M059J (cell line): ENCODE data around the gene RALGAPA1. TPM values are rescaled to one million over a fixed set of nuclear protein-coding genes. Genes with fewer than 3 reads are reported as not detected.

Experiments used
- DNase-seq: peaks from one replicate; pipeline ENCODE4 v3.0.0-alpha.2; 2012; ENCODE audit warnings: low read depth
- total RNA-seq: library from RNA; depleted of rRNA; stranded (reverse); fragments of >200 nt; shearing (Covaris generic); gene quantifications from 2 replicates; pipeline ENCODE4 v1.2.3, GENCODE V29; 2014

RALGAPA1 gene
- total RNA-seq, 1 experiment from 2014 or later, result 13.4 TPM

DNA sequence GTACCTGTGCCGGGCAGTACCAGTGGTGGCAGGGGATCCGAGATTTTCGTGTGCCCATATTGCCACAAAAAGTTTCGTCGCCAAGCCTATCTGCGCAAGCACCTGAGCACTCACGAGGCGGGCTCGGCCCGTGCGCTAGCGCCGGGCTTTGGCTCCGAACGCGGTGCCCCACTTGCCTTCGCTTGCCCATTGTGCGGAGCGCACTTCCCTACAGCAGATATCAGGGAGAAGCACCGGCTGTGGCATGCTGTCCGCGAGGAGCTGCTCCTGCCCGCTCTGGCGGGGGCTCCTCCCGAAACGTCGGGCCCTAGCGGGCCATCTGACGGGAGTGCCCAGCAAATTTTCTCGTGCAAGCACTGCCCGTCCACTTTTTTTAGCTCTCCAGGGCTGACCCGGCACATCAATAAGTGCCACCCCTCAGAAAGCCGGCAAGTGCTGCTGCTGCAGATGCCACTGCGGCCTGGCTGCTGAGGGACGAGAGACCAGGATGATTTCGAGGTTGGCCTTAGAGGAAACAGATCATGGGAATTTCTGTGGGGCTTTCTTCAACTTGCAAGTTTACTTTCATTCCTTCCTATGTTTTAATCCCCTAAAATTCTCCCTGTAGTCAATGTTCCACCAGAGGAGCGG is 273.5 kb downstream of the RALGAPA1 start:
- DNase-seq, result no peak

- DNase-seq, result peak; percentile 66
Measured at GRCh38 chr14:35534873-35535482, 274.1 kb downstream of the RALGAPA1 start.

DNA sequence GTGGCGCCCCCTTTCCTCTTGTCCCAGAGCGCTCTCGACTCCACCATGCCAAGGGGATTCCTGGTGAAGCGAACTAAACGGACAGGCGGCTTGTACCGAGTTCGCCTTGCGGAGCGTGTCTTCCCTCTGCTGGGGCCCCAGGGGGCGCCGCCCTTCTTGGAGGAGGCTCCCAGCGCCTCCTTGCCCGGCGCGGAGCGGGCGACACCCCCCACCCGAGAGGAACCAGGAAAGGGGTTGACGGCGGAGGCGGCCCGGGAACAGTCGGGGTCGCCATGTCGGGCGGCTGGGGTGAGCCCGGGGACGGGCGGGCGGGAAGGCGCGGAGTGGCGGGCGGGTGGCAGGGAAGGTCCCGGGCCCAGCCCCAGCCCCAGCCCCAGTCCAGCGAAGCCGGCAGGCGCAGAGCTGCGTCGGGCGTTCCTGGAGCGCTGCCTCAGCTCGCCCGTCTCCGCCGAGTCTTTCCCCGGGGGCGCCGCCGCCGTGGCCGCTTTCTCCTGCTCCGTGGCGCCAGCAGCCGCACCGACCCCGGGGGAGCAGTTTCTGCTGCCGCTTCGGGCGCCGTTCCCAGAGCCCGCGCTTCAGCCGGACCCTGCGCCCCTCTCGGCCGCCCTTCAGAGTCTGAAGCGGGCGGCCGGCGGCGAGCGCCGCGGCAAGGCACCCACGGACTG is 274.8 kb downstream of the RALGAPA1 start:
- DNase-seq, result peak; percentile 47

GRCh38 chr14:35533357-35534207 is 275.5 kb downstream of the RALGAPA1 start, which contains the start of gene INSM2:
Gene INSM2, plus strand, starts transcription at chr14:35534164. Its CDS starts 89 bp downstream, at chr14:35534253.
- peak; percentile 67 for DNase-seq

GRCh38 chr14:35532783-35533356 is 276.2 kb downstream of the RALGAPA1 start:
- DNase-seq, result no peak

- DNase-seq, result no peak
Measured at GRCh38 chr14:35531960-35532747, 276.9 kb downstream of the RALGAPA1 start.

GRCh38 chr14:35526962-35527361 is 282.1 kb downstream of the RALGAPA1 start:
- DNase-seq, result no peak

DNA sequence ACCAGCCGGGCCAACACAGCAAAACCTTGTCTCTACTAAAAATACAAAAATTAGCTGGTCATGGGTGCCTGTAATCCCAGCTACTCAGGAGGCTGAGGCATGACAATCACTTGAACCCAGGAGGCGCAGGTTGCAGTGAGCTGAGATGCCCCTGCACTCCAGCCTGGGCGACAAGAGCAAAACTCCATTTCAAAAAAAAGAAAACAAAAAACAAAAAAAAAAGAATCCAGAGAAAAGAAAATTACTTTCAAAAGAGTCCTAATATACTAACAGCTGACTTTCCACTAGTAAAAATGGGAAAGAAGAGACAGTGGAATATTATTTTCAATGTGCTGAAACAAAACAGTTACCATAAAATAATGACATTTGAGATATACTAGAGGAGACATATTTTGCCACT is 283.4 kb downstream of the RALGAPA1 start:
- no peak for DNase-seq

DNA sequence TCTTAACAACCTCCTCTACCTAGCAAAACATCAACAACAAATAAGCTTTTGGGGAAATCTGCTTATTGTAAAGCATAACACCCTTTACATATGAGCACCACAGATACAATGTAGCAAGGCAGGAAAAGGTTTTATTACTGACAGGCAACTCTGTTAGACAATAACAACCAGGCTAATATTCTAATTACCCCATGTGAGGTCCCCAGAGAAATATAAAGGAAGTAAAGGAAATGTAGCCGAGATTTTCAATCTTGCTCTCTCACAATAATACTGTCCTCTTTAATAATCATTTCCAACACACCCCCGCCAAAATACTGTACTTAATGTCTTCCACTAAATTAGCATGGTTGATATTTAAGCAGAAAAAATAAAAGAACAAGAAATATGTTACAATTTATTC is 289.1 kb downstream of the RALGAPA1 start:
- DNase-seq, result no peak

GRCh38 chr14:35515916-35516315 is 293.2 kb downstream of the RALGAPA1 start:
- DNase-seq, result no peak

GRCh38 chr14:35512765-35513164 is 296.3 kb downstream of the RALGAPA1 start:
- no peak for DNase-seq

GRCh38 chr14:35509846-35510245 is 299.2 kb downstream of the RALGAPA1 start:
- no peak for DNase-seq

DNA sequence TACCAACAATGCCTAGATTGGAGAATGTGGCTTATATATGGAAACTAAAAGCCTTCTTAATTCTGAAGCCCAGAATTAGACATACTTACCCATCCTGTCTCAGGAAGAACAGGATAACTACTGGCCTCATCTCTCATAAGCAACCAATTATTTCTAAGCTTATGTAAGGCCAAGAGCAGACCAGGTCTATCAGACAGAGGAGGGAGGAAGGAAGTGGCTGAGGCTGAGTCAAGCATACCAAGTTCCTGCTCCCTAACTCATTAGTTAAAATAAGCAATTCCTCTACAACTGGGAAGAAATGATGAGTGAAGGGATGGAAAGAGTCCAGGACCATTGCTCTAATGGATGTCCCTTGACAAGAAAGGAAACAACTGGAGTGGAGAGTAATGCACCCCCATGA is 302.2 kb downstream of the RALGAPA1 start:
- DNase-seq, result peak; percentile 35

DNA sequence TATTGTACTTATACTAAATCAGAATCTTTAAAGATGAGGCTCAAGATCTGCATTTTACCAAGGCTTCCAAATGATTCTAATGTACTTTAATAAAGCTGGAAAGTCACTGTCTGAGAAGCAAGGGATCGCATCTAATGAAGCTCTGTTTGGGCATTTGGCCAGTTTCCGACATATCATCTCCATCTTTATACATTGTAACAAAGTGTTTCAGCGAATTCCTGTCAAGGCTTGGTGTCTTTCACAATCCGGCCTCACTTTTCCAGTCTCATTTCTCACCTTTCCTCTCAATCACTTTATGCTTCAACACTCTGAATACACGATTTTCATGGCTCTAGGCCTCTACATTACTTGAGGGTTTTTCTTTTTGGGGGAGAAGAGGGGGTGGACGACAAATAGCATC is 302.6 kb downstream of the RALGAPA1 start:
- DNase-seq, result no peak

GRCh38 chr14:35504260-35504659 is 304.8 kb downstream of the RALGAPA1 start:
- DNase-seq, result no peak

DNA sequence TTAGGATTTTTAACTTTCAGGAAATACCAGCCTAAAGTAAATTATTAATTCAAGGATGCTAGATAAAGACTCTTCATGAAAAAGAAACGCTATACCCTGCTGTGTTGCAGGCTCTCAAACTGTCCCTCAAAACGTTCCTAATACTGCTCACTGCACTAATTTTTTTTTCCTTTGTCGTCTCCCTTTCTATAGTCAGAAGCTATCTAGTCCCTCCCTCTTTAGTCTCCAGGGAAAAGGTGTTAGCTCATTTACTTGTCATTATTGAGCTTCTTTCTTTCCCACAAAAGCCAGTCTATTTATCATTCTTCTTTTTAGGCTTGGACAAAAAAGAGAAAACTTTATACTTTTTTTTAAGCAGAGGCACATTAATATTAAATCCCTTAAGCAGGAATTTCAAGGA is 305.4 kb downstream of the RALGAPA1 start:
- DNase-seq, result no peak

GRCh38 chr14:35499180-35499579 is 309.9 kb downstream of the RALGAPA1 start:
- no peak for DNase-seq

DNA sequence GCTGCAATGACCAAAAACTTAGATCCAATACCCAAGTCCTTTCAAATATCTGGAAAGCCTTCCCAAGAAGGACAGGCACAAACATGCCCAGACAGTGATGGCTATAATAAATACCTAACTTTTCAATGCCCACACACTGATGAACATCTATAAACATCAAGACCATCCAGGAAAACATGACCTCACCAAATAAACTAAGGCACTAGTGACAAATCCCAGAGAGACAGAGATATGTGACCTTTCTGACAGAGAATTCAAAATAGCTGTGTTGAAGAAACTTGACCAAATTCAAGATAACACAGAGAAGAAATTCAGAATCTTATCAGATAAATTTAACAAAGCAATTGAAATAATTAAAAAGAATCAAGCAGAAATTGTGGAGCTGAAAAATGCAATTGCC is 313.8 kb downstream of the RALGAPA1 start:
- no peak for DNase-seq

GRCh38 chr14:35492569-35493014 is 316.5 kb downstream of the RALGAPA1 start:
- no peak for DNase-seq
